DMS53 treated with DMSO at 0.1 percent for 48 hours (cell line): ENCODE data around the gene RELCH.
A peak's percentile ranks its signal among the peaks of the same experiment; 100 is the strongest.

Experiments
- DNase-seq: peaks from one replicate; lab custom pipeline; 2025; ENCODE audit not compliant: unreplicated experiment; lab: John Stamatoyannopoulos, UW

RELCH gene

GRCh38 chr18:62249478-62250097 is 62.5 kb downstream of the RELCH start:
- peak; percentile 91 for DNase-seq

- no peak for DNase-seq
These were observed 63.4 kb downstream of the RELCH start for GRCh38 chr18:62250475-62250874.

GRCh38 chr18:62258093-62258492 is 71.0 kb downstream of the RELCH start:
- DNase-seq = no peak

- DNase-seq = no peak
These were observed 71.6 kb downstream of the RELCH start for GRCh38 chr18:62258616-62259015.

- DNase-seq = no peak
These were observed 75.0 kb downstream of the RELCH start for GRCh38 chr18:62262061-62262460.

GRCh38 chr18:62264984-62265383 is 77.9 kb downstream of the RELCH start:
- DNase-seq = no peak

GRCh38 chr18:62277045-62277444 is 90.0 kb downstream of the RELCH start:
- no peak for DNase-seq

- no peak for DNase-seq
These were observed 92.5 kb downstream of the RELCH start for GRCh38 chr18:62279561-62279960.

GRCh38 chr18:62280058-62280457 is 93.0 kb downstream of the RELCH start:
- no peak for DNase-seq

GRCh38 chr18:62280786-62281185 is 93.7 kb downstream of the RELCH start:
- DNase-seq = no peak

GRCh38 chr18:62281684-62282083 is 94.6 kb downstream of the RELCH start:
- no peak for DNase-seq

- DNase-seq = no peak
These were observed 95.2 kb downstream of the RELCH start for GRCh38 chr18:62282188-62282629.

GRCh38 chr18:62284637-62285036 is 97.6 kb downstream of the RELCH start:
- DNase-seq = no peak

- no peak for DNase-seq
These were observed 98.2 kb downstream of the RELCH start for GRCh38 chr18:62285281-62285680.

GRCh38 chr18:62287781-62288664 is 101.0 kb downstream of the RELCH start:
- no peak for DNase-seq

- DNase-seq = no peak
These were observed 101.6 kb downstream of the RELCH start for GRCh38 chr18:62288665-62289008.

- peak; percentile 44 for DNase-seq
These were observed 102.0 kb downstream of the RELCH start for GRCh38 chr18:62289047-62289446.

GRCh38 chr18:62294073-62294472 is 107.0 kb downstream of the RELCH start:
- DNase-seq = no peak

- no peak for DNase-seq
These were observed 113.4 kb downstream of the RELCH start for GRCh38 chr18:62300359-62300963.

- no peak for DNase-seq
These were observed 114.3 kb downstream of the RELCH start for GRCh38 chr18:62301322-62301721.

- DNase-seq = no peak
These were observed 125.8 kb downstream of the RELCH start for GRCh38 chr18:62312851-62313250.
